ENCODE results near the gene CSMD2.

CSMD2 gene

DNA sequence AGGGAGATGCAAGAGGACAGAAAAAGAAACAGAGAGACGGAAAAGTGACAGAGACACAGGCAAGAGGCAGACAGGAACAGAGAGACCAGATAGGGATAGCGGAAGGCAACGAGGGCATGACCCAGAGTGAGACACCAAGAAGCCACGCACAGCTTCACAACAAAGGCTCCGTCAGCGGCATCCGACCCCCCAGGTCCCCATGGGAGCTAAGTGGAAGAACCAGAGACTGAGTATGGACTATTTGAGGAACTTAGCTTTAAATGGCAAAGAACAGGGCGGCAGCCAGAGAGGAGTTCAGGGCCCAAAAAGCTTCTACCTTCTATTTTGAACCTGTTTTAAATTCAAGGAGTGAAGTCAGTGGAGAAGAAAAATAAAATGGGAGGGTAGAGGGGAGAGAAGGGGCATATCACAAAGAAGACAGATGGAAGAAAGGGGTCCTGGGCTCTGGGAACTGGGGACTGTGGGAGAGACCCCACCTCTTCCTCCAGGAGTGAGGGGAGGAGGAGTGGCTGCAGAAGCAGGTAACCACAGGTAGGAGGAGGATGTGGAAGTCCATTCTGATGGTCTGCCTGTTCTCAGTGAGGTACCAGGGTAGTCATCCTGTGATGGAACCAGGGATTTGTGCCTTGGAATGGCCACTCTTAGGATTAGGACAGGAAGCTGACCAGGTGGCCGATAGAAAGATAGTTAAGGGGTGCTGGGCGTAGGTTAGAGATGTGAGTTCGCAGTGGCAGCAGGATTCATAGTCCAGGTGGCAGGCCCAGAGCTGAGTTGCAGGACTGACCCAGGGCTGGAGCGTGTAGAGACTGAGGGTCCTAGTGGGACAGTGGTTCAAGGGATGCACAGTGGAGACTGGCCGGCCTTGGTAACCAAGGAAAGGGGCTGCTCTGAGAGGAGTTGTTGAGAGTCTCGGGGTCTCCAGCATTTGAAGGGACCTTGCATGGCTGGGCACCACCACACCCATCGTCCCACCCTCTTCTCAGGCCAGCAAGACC is 37.7 kb downstream of the CSMD2 start:
- H3K4me1 ChIP-seq (ENCODE audit: control insufficient read depth, insufficient read depth, low read length): peaks cover 2% of the 10 kb centered on the region
- no peak overlapping the region for H3K4me3 ChIP-seq (ENCODE audit: low read depth, low read length)
- no peak overlapping the region for H3K9ac ChIP-seq (ENCODE audit: low read depth, low read length)
- no peaks in the 10 kb centered on the region for H3K9me3 ChIP-seq (ENCODE audit: control insufficient read depth, insufficient read depth, low read length)
- H3K27me3 ChIP-seq (ENCODE audit: control insufficient read depth, insufficient read depth, low read length): no peaks in the 10 kb centered on the region
- H3K36me3 ChIP-seq (ENCODE audit: control insufficient read depth, insufficient read depth, low read length): no peaks in the 10 kb centered on the region

DNA sequence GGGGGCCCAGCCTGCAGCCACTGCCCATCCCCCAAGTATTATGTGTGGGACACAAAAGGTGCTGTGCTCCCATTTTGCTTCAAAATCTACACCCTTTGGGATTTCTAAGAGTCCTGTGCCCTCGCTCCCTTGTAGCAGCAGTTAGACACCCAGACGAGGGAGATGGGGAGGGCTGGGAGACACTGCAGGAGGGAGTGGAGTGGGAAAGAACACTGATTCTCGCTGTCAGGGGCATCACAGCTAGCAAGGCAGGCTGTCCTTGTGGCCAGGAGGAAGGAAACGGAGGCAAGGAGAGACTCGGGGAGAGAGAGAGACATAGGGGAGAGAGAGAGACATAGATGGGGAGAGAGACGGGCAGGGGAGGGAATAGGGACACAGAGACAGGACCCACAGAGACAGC is 38.5 kb downstream of the CSMD2 start:
- H3K36me3 ChIP-seq (ENCODE audit: control insufficient read depth, insufficient read depth, low read length): no peaks in the 10 kb centered on the region
- peaks cover 2% of the 10 kb centered on the region for H3K4me1 ChIP-seq (ENCODE audit: control insufficient read depth, insufficient read depth, low read length)
- H3K27me3 ChIP-seq (ENCODE audit: control insufficient read depth, insufficient read depth, low read length): no peaks in the 10 kb centered on the region
- H3K4me3 ChIP-seq (ENCODE audit: low read depth, low read length): no peak overlapping the region
- H3K9me3 ChIP-seq (ENCODE audit: control insufficient read depth, insufficient read depth, low read length): no peaks in the 10 kb centered on the region
- H3K9ac ChIP-seq (ENCODE audit: low read depth, low read length): no peak overlapping the region

DNA sequence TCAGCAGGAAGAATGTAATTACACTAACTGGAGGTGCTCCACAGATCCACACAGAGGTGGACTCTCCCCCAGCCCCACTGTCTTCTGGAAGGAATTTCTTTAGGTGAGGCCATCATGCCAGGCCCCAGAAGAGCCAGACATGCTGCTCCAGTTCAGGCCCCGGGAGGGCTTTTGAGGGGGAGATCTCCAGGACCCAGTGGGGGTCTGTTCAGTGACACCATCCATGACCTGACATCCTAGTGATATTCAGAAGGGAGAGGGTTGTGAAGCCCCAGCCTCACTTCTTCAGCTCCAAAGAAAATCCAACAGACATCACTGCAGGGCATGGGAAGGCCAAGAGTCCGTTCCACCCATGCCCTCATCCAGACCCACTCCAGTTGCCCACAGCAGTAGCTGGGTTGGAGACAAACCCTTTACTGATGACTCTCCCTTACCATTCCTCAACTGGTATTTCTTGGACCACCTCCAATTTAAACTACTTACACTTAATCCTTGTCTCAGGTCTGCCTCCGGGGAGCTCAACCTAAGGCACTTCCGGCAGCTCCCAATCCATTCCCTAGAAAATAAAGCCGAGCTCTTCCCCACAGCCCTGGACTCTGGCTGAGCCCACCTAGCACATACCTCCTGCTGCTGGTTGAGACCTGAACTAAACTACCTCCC is 39.2 kb downstream of the CSMD2 start:
- Histone ChIP-seq H3K4me1 (ENCODE audit: control insufficient read depth, insufficient read depth, low read length) (peaks cover 2% of the 10 kb centered on the region), H3K9me3 (ENCODE audit: control insufficient read depth, insufficient read depth, low read length) (no peaks in the 10 kb centered on the region)

DNA sequence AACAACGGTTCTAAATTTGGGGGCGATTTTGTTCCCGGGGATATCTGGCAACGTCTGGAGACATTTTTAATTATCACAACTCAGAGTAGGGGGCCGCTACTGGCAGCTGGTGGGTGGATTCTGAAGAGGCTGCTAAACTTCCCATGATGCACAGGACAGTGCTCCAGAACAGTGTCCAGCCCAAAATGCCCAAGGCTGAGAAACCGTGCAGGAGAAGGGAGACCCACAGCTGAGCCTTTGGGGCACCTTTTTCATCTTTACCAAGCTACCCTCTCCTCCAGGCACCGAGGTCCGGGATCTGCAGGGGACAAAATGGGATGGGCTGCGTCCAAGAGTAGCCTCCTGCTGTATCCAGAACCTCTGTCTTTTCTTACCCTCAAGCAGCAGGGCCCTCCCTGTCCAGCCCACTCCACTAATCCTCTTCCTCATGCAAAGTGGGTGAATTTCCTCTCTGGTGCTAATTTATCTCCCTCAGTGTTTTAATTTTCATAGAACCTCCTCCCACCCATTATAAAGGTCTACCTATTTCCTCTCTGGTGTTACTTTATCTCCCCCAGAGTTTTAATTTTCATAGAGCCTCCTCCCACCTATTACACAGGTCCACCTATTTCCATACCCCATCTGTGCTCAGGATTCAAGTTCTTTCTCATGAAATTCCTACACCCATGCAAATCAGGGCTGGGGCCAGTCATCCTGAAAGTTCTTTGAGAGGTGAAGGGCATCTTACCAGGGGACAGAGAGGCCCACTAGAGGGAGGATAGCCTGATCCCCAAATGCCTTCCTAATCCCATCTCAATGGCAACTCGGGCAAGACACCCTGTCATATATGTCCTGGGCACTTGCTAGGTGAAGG is 42.7 kb downstream of the CSMD2 start:
- no peaks in the 10 kb centered on the region for H3K27me3 ChIP-seq (ENCODE audit: control insufficient read depth, insufficient read depth, low read length)
- no peak overlapping the region for H3K9ac ChIP-seq (ENCODE audit: low read depth, low read length)
- H3K9me3 ChIP-seq (ENCODE audit: control insufficient read depth, insufficient read depth, low read length): no peaks in the 10 kb centered on the region
- peaks cover 2% of the 10 kb centered on the region for H3K4me1 ChIP-seq (ENCODE audit: control insufficient read depth, insufficient read depth, low read length)
- no peaks in the 10 kb centered on the region for H3K36me3 ChIP-seq (ENCODE audit: control insufficient read depth, insufficient read depth, low read length)
- no peak overlapping the region for H3K4me3 ChIP-seq (ENCODE audit: low read depth, low read length)

More for the DNA sequence above, 39.2 kb downstream of the CSMD2 start:
- H3K4me3 ChIP-seq (ENCODE audit: low read depth, low read length): no peak overlapping the region
- no peak overlapping the region for H3K9ac ChIP-seq (ENCODE audit: low read depth, low read length)
- H3K36me3 ChIP-seq (ENCODE audit: control insufficient read depth, insufficient read depth, low read length): no peaks in the 10 kb centered on the region
- no peaks in the 10 kb centered on the region for H3K27me3 ChIP-seq (ENCODE audit: control insufficient read depth, insufficient read depth, low read length)

DNA sequence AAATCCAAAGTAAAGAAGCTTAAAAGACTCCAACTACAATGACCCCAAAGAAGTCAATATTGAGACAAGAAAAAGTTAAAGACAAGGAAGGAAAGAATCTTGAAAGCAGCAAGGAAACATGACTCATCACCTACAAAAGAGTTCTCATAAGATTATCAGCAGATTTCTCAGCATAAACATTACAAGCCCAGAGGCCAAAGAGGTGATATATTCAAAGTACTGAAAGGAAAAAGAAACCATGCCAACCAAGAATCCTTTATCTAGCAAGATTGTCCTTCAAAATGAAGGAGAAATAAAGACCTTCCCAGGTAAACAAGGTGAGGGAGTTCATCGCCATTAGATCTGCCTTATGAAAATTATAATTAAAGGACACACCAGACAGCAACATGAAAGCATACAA is 49.8 kb downstream of the CSMD2 start:
- H3K9ac ChIP-seq (ENCODE audit: low read depth, low read length): no peak overlapping the region
- H3K36me3 ChIP-seq (ENCODE audit: control insufficient read depth, insufficient read depth, low read length): no peaks in the 10 kb centered on the region
- H3K9me3 ChIP-seq (ENCODE audit: control insufficient read depth, insufficient read depth, low read length): no peaks in the 10 kb centered on the region
- H3K4me3 ChIP-seq (ENCODE audit: low read depth, low read length): no peak overlapping the region
- H3K27me3 ChIP-seq (ENCODE audit: control insufficient read depth, insufficient read depth, low read length): no peaks in the 10 kb centered on the region
- H3K4me1 ChIP-seq (ENCODE audit: control insufficient read depth, insufficient read depth, low read length): peaks cover 3% of the 10 kb centered on the region

DNA sequence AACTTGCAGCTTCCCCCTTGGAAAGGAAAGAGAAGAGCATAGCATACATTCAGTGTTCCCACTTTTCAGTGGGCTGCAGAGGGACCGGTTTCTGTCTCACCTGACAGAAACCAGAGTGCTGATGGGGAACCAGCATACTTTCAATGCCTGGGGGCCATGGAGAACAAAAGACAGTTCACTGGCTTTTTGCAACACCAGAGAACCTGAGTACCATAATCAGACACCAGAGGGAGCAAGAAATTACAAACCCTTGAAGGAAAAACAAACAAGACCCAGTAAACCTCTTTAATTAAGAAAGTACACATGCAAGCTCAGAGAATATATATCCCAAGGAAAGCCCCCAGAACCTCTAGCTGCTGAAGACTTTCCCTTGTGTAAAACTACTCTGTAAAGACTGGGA is 51.1 kb downstream of the CSMD2 start:
- Histone ChIP-seq H3K36me3 (ENCODE audit: control insufficient read depth, insufficient read depth, low read length) (no peaks in the 10 kb centered on the region), H3K9ac (ENCODE audit: low read depth, low read length) (no peak overlapping the region), H3K4me3 (ENCODE audit: low read depth, low read length) (no peak overlapping the region), H3K27me3 (ENCODE audit: control insufficient read depth, insufficient read depth, low read length) (no peaks in the 10 kb centered on the region), H3K9me3 (ENCODE audit: control insufficient read depth, insufficient read depth, low read length) (no peaks in the 10 kb centered on the region), H3K4me1 (ENCODE audit: control insufficient read depth, insufficient read depth, low read length) (peaks cover 3% of the 10 kb centered on the region)

DNA sequence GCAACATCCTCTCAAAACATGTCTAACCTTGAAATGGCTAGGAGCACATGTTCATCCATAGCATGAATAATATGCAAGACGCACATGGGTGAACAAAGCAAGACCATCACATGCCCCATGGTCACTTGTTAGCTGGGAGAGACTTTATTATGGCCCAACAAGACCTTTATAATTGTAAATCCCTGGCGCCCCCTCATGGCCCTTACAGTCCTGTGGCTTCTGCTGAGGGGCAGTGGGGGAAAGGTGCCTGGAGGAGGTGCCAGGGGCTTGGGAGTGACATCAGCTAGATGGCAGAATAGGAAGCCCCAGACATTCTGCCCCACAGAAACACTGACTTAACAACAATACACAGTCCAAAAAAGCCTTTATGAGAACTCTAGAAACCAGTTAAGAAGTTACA is 51.7 kb downstream of the CSMD2 start:
- peaks cover 3% of the 10 kb centered on the region for H3K4me1 ChIP-seq (ENCODE audit: control insufficient read depth, insufficient read depth, low read length)
- H3K9ac ChIP-seq (ENCODE audit: low read depth, low read length): no peak overlapping the region
- no peak overlapping the region for H3K4me3 ChIP-seq (ENCODE audit: low read depth, low read length)
- H3K36me3 ChIP-seq (ENCODE audit: control insufficient read depth, insufficient read depth, low read length): no peaks in the 10 kb centered on the region
- H3K9me3 ChIP-seq (ENCODE audit: control insufficient read depth, insufficient read depth, low read length): no peaks in the 10 kb centered on the region
- no peaks in the 10 kb centered on the region for H3K27me3 ChIP-seq (ENCODE audit: control insufficient read depth, insufficient read depth, low read length)

DNA sequence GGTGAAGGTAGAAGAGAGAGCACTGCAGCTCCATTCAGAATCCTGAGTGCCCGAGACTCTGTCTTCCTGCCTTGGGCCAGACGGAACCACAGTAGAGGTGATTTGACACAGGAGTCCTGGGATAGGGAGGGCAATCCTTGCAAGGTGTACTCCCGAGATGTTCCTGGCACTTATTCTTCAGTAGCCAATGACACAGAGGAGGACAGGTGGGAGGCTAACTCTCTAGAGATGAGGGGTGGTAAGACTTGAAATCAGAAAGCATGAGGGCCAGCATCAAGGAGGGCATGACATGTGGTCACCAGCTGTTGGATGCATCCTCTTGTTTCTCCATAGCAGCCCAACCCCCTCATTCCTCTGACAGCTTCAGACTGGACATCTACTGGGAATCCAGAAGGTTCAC is 56.3 kb downstream of the CSMD2 start:
- H3K4me3 ChIP-seq (ENCODE audit: low read depth, low read length): no peak overlapping the region
- H3K9ac ChIP-seq (ENCODE audit: low read depth, low read length): no peak overlapping the region

DNA sequence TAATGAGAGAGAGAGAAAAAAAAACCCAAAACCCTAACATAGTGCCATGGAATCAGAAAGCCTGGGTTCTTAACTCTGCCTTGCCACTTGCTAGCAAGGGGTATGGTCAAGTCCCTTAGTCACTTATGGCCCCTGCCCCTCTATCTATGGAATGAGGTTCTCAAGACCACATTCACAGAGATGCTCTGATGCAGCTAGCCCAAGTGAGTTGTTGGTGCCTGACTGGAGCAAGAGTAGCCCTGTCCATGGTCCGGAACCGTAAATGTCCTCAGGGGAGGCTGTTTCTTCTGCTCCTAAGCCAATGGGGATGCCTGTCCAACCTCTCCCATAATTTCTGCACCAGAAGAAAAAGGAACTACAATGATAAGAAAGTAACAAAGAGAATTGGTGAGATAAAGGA is 56.8 kb downstream of the CSMD2 start:
- Histone ChIP-seq H3K36me3 (ENCODE audit: control insufficient read depth, insufficient read depth, low read length) (no peaks in the 10 kb centered on the region), H3K27me3 (ENCODE audit: control insufficient read depth, insufficient read depth, low read length) (no peaks in the 10 kb centered on the region), H3K9me3 (ENCODE audit: control insufficient read depth, insufficient read depth, low read length) (no peaks in the 10 kb centered on the region), H3K4me3 (ENCODE audit: low read depth, low read length) (no peak overlapping the region), H3K9ac (ENCODE audit: low read depth, low read length) (no peak overlapping the region), H3K4me1 (ENCODE audit: control insufficient read depth, insufficient read depth, low read length) (no peaks in the 10 kb centered on the region)

More for the DNA sequence above, 56.3 kb downstream of the CSMD2 start:
- peaks cover 2% of the 10 kb centered on the region for H3K4me1 ChIP-seq (ENCODE audit: control insufficient read depth, insufficient read depth, low read length)
- H3K9me3 ChIP-seq (ENCODE audit: control insufficient read depth, insufficient read depth, low read length): no peaks in the 10 kb centered on the region
- no peaks in the 10 kb centered on the region for H3K36me3 ChIP-seq (ENCODE audit: control insufficient read depth, insufficient read depth, low read length)
- no peaks in the 10 kb centered on the region for H3K27me3 ChIP-seq (ENCODE audit: control insufficient read depth, insufficient read depth, low read length)

DNA sequence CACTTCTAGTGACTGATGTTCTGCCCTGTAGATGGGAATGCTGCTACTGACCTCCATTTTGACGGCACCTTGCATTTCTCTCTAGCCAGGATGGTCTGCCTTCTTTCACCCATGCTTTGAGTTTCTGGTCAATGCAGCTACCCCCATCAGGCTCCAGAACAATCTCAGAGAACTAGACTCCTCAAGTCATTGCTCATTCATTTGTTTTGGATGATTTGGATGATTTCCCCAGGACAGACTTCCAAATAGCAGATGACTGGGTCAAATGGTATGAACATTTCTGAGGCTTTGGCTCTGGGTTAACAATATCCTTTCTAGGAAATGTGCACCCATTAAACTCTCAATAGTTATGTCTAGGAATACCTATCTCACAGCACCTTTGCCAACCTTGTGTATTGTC is 63.9 kb downstream of the CSMD2 start:
- no peaks in the 10 kb centered on the region for H3K4me1 ChIP-seq (ENCODE audit: control insufficient read depth, insufficient read depth, low read length)
- no peaks in the 10 kb centered on the region for H3K9me3 ChIP-seq (ENCODE audit: control insufficient read depth, insufficient read depth, low read length)
- H3K27me3 ChIP-seq (ENCODE audit: control insufficient read depth, insufficient read depth, low read length): no peaks in the 10 kb centered on the region
- no peak overlapping the region for H3K4me3 ChIP-seq (ENCODE audit: low read depth, low read length)
- no peaks in the 10 kb centered on the region for H3K36me3 ChIP-seq (ENCODE audit: control insufficient read depth, insufficient read depth, low read length)
- no peak overlapping the region for H3K9ac ChIP-seq (ENCODE audit: low read depth, low read length)

DNA sequence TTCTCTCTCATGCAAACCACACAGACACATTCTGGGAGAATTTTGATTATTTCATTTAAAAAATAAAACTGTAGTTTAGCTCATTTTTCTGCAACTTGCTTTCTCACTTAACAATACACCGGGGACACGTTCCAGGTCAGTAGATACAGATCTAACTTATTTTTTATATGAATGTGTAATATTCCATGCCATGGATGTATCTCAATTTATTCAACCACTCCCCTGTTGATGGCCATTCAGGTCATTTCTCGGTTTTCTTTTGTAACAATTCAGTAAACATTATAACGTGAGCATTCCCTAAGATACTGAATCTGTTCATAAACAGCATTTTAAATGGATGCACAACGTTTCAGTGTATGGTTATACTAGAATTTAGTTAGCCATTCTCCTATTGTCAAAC is 64.7 kb downstream of the CSMD2 start:
- no peaks in the 10 kb centered on the region for H3K27me3 ChIP-seq (ENCODE audit: control insufficient read depth, insufficient read depth, low read length)
- no peak overlapping the region for H3K9ac ChIP-seq (ENCODE audit: low read depth, low read length)
- H3K4me1 ChIP-seq (ENCODE audit: control insufficient read depth, insufficient read depth, low read length): no peaks in the 10 kb centered on the region
- H3K36me3 ChIP-seq (ENCODE audit: control insufficient read depth, insufficient read depth, low read length): no peaks in the 10 kb centered on the region
- no peak overlapping the region for H3K4me3 ChIP-seq (ENCODE audit: low read depth, low read length)
- no peaks in the 10 kb centered on the region for H3K9me3 ChIP-seq (ENCODE audit: control insufficient read depth, insufficient read depth, low read length)
